HG03469 (cell line): Measurements from ENCODE around the gene RCE1.
A peak's percentile ranks its signal among the peaks of the same experiment; 100 is the strongest.

Experiments
- ATAC-seq: cut with Tn5 transposase; IDR thresholded peaks from one replicate; pipeline ENCODE4 v1.9.1; 2021; ENCODE audit warnings: mild to moderate bottlenecking, moderate library complexity, moderate number of reproducible peaks; ENCODE audit not compliant: unreplicated experiment

RCE1 gene

DNA sequence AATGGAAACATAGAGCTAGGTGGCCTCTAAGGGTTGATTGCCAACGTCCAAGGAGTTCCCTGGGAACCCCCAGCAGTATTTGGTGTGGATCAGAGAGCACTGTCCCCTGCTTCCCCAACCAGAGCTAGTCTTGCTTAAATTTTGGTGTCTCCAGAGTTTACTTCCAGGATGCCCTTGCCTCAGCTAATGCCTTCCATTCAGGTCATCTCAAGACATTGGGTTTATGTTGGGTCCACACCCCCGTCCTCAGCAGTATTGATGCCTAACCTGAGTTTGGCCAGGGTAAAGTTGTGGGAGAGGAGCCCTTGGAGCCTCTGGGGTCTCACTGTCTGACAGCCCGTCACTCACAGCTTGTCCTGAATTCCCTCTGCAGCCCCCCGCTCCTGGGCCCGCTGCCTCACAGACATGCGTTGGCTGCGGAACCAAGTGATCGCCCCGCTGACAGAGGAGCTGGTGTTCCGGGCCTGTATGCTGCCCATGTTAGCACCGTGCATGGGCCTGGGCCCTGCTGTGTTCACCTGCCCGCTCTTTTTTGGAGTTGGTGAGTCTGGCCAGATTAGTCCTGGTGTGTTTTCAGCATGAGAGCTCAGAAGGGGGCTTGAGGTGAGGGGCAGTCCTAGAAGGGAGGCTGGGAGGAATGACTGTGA lies 1.4 kb downstream of the RCE1 start:
- ATAC-seq, result no peak

DNA sequence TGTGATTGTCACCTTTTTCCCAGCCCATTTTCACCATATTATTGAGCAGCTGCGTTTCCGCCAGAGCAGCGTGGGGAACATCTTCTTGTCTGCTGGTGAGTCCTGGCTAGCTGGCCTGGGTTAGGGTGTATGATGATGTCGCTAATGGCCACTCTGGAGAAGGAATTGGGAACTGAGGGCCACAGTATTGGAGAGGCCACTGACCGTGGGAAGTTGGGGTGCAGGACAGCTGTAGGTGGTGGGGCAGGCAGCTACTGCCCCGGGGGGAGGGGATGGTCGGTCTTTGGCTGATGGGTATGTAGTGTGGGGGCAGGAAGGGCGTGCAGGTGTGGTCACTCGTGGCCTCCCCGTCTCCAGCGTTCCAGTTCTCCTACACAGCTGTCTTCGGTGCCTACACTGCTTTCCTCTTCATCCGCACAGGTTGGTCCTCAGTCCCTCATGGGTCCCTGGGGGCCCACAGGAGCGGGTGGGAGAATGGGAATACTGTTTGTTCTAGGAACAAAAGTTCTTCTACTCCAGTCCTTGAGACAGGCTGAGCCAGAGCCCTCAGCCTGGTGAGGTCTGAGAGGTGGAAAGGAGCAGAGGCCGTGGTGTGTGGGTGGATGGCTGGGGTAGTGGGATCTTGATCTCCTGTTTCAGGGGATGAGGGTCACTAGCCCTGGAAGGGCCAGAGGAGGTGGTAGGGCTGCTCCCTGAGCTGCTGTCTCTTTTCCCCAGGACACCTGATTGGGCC lies 2.1 kb downstream of the RCE1 start:
- ATAC-seq, result no peak

DNA sequence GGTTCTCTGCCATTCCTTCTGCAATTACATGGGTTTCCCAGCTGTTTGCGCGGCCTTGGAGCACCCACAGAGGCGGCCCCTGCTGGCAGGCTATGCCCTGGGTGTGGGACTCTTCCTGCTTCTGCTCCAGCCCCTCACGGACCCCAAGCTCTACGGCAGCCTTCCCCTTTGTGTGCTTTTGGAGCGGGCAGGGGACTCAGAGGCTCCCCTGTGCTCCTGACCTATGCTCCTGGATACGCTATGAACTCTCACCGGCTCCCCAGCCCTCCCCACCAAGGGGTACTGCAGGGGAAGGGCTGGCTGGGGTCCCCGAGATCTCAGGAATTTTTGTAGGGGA lies 2.6 kb downstream of the RCE1 start:
- ATAC-seq, result no peak

DNA sequence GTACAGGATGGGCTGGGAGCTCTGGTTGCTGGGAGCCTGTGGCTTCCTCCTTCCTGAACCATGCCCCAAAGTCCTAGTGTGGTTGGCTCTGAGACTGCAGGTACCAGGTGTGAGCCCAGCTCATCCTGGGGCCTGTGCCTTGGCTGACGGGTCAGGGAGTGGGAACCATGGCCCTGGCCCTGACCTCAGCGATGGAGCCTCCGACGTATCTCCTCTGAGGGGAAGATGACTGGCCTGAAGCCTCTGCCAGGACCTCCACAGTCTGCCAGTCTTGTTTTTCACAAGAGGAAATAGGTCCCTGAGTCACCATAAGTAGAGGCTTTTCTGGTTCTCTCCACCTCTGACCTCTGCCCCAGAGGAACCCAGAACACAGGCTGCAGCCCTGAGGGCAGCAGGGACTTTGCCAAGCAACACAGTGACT lies 3.4 kb downstream of the RCE1 start:
- no peak for ATAC-seq

DNA sequence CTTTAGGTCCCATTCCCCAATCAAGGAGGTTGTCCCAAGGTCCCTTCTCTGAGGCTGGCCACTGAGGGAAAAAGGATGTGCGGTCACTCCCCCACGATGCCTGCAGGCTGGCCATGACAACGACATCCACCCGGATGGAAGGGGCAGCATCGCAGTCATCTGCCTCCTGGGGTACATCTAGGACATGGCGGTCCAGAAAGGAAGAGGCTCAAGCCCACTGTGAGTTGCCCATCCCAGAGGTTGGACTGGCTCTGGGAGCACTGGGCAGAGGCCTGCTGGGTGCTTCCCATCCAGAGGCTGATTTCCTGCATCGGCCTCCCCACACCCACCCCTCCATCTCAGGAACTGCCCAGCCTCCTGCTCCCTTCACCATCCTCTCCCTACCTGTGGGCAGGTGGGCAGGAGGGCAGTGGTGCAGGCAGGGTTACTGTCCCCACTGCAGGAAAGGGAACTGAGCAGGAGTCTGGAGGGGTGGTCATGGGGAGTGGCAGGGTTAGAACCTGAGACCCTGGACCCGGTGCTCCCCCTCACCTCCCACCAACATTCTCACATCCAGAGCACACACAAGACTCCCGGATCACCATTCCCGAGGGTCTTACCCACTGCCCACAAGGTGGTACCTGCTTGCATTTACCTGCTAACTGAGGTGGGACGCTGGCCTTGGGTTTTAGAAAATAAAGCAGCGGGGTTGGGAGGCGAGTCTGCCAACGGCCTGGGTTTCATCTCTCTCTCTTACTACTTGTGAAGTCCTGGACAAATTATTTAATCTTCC lies 4.4 kb downstream of the RCE1 start:
- no peak for ATAC-seq

DNA sequence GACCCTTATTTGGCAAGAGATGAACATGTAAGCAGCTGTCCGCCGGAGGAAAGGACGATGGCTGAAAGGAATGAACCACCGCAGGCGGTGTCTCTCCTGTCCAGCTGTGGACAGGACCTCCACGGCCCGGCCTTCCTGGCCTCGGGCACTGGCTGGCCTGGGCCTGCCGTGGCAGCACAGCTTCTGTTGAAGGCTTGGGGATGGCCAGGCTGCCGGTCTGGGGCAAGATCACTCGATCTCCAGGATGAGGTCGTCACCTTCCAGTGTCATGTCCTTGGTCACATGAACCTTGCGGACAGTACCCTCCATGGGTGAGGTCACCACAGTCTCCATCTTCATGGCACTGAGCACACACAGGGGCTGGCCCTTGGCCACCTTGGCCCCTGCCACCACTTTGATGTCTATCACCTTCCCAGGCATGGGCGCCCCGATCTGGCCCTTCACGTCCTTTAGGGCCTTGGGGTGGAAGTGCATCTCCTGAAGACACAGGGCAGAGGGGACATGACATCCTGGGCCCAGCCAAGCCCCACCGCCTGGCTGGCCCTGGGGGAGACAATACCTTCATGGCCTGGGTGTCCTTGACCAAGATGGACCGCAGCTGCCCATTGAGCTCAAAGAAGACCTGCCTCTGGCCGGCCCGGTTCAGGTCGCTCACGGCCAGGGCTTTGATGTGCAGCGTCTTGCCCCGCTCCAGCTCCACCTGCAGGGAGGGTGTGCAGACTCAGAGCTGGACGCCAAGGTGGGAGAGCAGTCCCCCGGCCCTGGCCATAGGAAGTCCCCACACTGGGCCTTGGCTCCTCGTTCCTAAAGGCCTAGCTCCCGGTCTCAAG lies 5.6 kb downstream of the RCE1 start:
- no peak for ATAC-seq

DNA sequence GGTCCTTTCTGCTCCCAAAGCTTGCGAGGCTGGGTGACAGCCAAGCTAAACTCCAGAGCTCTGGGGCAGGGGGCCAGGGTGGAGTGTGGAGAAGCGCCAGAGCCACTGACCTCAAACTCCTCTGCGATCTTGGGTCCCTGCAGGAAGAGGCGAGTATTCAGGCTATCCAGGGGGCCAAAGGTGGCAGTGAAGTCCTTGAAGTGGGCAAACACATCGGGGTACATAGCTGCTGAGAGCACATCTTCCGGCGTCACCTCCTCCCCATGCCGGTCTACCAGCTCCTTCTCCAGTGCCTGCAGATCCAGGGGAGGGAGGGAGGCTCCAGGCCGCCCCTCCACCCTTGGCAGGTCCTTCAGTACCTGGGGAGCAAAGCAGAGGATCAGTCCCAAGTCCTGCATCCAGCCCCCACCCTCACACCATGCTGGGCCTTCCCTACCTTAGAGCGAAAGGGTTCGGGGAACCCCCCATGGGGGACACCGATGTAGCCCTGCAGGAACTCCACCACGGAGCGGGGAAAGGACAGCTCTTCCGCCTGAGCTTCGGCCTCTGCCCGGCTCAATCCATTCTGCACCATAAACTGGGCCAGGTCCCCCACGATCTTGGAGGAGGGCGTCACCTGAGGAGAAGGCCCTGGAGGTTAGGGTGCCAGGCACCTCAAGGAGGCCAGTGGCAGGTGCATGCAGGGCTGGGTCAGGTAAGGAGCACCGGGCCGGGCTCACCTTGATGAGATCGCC lies 6.4 kb downstream of the RCE1 start:
- ATAC-seq, result no peak

DNA sequence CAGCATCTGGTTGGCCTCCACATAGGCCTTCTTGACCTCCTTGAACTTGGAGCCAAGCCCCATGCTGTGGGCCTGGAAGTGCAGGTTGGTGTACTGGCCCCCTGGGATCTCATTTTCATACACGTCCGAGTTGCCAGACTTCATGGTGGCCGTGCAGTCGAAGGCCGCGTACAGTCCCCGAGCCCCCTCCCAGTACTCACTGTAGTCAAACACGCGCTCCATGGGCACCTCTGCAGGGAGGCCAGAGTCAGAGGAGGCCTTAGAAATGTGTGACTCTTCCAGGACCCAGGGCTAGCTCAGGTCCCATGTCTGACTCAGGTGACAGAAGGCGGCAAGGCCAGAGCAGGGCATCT lies 7.0 kb downstream of the RCE1 start:
- ATAC-seq, result no peak

DNA sequence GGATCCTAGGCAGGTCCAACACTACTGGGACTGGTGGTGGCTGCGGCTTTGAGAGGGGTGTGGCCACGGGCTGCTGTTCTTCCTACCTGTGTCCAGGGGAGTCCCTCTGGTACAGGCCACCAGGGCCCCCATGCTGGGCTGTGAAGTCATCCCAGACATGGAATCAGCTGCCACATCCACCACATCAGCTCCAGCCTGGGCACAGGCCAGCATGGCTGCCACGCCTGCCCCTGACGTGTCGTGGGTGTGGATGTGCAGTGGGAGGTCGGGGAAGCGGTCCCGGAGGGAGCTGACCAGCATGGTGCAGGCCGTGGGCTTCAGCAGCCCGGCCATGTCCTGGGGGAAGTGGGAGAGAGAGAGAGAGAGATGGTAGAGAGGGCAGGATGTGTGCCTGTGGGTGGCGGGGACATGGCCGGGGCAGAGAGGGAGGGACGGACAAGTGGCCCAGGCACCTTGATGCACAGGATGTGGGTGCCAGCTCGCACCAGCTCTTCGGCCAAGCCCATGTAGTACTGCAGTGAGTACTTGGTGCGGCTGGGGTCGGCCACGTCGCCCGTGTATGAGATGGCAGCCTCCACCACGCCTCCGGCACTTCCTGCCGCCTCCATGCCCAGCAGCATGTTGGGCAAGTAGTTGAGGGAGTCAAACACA lies 7.5 kb downstream of the RCE1 start:
- ATAC-seq, result no peak

DNA sequence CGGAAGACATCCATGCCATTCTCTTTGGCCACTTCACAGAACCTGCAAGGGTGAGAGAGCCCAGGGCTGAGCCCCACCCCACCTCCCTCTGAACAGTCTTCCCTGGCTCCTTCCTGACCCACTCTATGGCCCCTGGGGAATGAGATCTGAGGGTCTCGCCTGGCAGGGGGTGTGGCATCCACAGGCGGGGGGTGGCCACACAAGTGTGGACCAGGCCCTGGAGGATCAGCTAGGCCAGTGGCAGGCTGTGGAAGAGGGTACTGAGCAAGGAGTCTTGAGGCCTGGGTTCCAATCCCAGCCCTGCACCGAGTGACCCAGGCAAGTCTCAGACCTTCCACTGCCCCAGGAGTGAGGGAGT lies 8.0 kb downstream of the RCE1 start:
- no peak for ATAC-seq

DNA sequence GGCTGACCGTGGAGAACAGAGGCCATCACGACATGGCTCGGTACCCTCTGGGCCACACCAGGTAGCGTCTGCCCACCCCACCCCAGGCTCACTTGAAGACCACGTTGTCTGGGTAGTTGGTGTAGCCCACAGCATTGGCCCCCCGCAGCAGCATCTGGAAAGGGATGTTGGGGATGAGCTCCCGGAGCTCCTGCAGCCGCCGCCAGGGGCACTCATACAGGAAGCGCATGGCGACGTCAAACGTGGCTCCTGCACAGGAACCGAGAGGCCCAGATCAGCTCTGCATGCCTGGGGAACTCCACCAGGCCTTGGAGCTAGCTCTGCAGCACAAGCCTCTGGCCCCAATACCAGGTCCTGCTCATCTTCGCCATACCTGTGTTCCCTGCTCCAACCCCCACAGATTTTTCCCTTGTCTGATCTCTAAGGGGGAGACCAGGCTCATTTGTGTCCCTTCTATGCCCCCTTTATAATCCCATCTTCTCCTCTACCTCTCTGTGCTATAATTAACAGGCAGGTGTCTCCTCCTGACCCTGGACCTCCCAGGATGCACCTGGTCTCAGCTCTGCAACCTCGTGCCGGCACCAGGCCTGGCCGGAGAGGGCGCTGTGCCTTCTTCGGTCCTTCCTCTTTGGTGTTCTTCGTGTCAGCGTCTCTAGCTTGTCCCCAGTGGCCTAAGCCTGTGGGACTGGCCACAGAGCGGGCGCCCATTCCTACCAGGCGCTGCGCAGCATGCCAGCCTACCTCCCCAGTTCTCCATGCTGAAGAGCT lies 8.6 kb downstream of the RCE1 start:
- no peak for ATAC-seq

DNA sequence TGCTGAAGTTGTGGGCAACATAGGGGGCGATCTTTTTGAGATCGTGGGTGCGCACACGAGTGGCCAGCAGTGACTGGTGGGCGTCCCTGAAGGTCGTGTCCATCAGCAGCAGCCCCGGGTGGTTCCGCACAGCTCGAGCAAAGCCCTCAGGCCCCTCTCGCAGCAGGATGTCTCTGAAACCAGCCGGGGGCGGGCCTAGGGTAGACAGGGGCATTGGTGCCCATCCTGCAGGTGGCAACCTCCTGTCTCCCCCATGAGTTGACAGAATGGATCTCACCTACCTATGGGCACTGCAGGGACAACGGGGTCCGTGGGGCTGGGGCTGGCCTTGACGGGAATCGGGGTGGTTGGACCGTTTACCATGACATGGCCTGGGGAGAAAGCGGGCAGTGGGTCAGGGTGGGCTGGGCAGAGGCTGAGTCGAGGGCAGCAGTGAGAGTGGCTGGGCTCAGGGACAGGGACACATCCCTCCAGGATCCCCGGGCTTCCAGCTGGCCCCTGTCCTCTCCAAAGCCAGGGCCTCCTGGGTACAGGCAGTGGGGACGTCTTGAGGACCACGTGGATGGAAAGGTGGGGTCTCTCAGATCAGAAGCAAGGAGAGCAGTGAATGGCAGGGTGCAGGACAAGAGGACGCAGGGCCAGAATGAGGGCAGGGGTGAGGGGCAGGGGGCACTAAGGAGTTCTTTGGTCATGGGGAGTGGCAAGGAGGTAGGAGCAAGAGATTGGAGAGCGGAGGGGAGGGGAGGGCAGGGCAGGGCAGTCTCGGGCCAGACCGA lies 9.4 kb downstream of the RCE1 start:
- no peak for ATAC-seq

DNA sequence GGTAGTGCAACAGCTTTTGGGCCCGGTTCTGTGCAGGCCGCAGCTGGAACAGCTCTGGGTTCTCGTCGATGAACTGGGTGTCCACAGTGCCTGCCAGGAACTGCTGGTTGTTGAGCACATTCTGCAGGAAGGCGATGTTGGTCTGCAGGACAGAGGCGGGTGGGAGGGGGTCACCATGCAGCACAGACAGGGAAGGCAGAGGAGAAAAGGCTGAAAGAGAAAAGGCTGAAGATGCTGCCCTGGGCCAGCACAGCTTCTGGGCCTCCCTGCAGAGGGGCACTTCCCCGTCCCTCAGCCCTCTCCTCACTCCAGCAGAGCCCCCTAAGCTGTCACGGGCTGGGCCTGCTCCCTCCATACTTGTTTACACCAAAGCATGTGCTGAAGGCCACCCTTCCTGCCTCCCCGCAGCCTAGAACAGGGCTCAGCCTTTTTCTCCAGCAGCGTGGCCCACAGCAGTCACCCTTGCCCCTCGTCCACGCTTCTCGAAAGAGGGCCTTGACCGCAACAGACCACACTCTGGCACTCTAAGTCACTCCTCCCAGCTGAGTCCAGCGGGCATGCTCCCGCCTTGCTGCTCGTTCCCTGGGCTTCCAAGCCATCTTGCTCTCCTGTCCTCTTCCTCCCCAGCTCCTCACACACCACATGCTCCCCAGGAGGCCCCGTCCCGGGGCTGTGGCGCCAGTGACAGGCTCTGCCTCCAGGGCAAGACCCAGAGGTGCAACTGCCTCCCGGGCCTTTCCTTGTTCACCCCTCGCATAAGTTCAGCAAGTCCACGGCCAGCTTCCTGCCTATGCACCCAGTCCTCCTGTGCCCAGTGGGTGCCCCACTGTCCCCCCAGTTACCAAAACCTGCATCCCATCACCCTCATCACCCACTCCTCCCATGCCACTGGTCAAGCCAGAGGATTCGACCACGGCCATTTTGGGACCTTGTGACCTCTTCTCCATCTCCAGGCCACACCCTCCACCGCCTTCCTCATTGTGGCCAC lies 10.3 kb downstream of the RCE1 start:
- no peak for ATAC-seq

DNA sequence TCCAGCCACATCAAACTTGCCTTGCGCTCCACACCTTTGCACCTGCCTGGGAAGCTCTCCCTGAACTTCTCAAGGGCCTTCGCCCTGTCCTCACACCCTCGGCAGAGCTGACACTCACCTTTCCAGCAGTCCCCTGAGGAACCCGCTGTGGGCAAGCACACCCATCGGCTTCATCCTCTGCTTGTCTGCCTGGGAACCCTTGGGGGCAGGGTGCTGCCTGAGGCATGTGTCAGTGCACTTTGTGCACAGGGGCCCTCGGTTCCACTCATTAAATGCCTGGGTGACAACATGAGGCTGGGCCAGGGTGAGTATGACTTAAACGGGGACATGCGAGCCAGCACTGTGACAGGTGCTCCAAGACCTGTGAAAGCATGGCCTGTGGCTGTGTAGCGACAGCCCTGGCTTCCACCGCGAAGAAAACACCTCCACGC lies 11.0 kb downstream of the RCE1 start:
- no peak for ATAC-seq

DNA sequence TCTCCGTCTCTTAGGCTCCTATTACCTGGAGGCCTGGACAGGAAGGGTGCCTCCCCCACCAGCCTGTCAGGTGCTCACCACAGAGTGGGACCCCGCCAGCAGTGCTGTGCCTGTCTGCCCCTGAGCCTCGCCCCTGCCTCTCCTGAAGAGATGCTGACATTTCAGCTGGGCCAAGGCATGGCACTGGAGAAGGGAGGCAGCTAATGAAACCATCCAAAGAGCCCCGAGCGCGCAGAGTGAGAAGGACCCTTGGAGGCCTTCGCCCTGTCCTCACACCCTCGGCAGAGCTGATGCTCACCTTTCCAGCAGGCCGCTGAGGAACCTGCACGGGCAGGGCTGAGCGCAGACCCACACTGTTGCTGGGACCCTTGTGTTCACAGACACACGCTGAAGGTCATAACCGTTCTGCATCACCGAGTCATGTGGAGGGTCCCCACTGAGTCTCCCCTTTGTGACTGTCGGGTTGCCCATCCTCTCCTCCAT lies 11.5 kb downstream of the RCE1 start:
- ATAC-seq, result no peak

DNA sequence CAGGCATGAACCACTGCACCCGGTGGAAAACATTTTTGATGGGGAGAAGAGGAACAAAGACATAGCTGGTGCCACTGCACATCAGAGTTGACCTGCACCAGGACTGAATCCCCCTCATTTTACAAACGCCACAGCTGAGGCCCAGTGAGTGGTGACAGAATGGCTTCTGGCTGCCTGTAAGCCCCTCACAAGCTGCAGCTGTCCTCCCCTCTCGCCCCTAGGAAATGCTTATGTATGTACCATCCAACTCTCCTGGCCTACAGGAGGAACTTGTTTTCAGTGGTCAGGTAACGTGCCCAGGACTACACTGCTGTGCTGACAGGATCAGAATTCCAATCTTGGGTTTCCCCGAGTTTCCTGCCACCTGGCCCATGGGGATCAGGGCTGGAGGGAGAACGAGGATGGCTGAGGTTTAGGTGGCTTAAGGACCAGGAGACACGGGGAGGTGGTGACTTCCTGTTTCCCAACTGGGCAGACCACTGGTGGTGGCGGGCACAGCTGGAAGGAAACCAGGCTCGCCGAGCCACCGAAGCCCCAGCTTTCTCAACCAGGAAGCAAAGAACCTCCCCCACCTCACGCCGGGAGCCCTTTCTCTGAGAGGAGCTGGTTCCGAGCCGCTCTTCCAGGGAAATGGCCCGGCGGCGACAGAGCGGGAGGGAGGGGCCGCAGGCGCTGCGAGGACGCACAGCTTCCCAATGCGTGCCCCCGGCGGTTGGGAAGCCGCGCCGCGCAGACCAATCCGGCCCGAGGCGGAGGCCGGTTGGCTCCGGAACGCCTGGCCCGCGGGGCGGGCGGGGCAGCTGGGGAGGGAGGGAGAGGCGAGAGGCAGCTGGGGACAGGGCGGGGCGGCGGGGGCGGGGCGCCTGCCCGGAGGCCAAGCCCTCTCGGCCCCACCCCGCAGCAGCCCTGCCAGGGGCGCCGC lies 12.6 kb downstream of the RCE1 start:
- peak; percentile 33 for ATAC-seq
